Neural cell (in vitro differentiated cells): ENCODE data around the gene ZNF701. TPM values are rescaled to one million over a fixed set of nuclear protein-coding genes. Genes with fewer than 3 reads are reported as not detected.
"Not testable (repeated sequence)": the region's sequence is repeated elsewhere in the genome, so short reads cannot be mapped to it uniquely, and the experiment has no call there.

Experiments
- H2AFZ ChIP-seq: fragments of 200-600, 300-800 bp; sonication (generic), shearing (Covaris generic); 2 replicates; pipeline ENCODE4 v1.6.0; 2014; ENCODE audit warnings: low read depth, mild to moderate bottlenecking, antibody characterized with exemption, low read length, moderate library complexity
- H3F3A ChIP-seq: fragments of 200-600 bp; shearing (Covaris generic); 2 replicates; pipeline ENCODE4 v1.6.1; 2016; ENCODE audit warnings: mild to moderate bottlenecking, moderate library complexity, mixed read lengths, antibody characterized with exemption, low read length; ENCODE audit not compliant: insufficient read depth, poor library complexity, severe bottlenecking
- H3K27ac ChIP-seq: fragments of 200-600, 300-800 bp; sonication (generic), shearing (Covaris generic); 2 replicates; pipeline ENCODE4 v1.5.1; 2014; ENCODE audit warnings: mild to moderate bottlenecking, low read length, moderate library complexity
- H3K27me3 ChIP-seq: fragments of 300-800, 200-600 bp; sonication (generic), shearing (Covaris generic); 2 replicates; pipeline ENCODE4 v1.6.0; 2014; ENCODE audit warnings: mild to moderate bottlenecking, low read depth, low read length, moderate library complexity; ENCODE audit not compliant: insufficient read depth
- H3K36me3 ChIP-seq: fragments of 300-800, 200-600 bp; sonication (generic), shearing (Covaris generic); 2 replicates; pipeline ENCODE4 v1.5.1; 2014; ENCODE audit warnings: mild to moderate bottlenecking, antibody characterized with exemption, low read length, moderate library complexity; ENCODE audit not compliant: insufficient read depth
- H3K4me2 ChIP-seq: fragments of 300-800, 200-600 bp; sonication (generic), shearing (Covaris generic); 2 replicates; pipeline ENCODE4 v1.6.0; 2014; ENCODE audit warnings: mild to moderate bottlenecking, low read length
- H3K4me3 ChIP-seq: fragments of 300-800, 200-600 bp; sonication (generic), shearing (Covaris generic); 2 replicates; pipeline ENCODE4 v1.5.1; 2014; ENCODE audit warnings: mild to moderate bottlenecking, low read length, moderate library complexity
- H3K79me2 ChIP-seq: fragments of 200-600 bp; shearing (Covaris generic); replicated peaks from 2 replicates; pipeline ENCODE4 v1.6.0; 2014; ENCODE audit warnings: mild to moderate bottlenecking, low read length, moderate library complexity; ENCODE audit not compliant: insufficient read depth
- H3K9ac ChIP-seq: fragments of 300-800, 200-600 bp; sonication (generic), shearing (Covaris generic); 2 replicates; pipeline ENCODE4 v1.6.1; 2016; ENCODE audit warnings: mild to moderate bottlenecking, low read length, mixed read lengths
- H3K9me2 ChIP-seq: fragments of 200-600 bp; shearing (Covaris generic); 2 replicates; pipeline ENCODE4 v1.6.1; 2016; ENCODE audit warnings: mild to moderate bottlenecking, low read length, mixed read lengths; ENCODE audit not compliant: insufficient read depth
- H3K9me3 ChIP-seq: fragments of 200-600, 300-800 bp; sonication (generic), shearing (Covaris generic); 2 replicates; pipeline ENCODE4 v1.6.1; 2016; ENCODE audit warnings: mild to moderate bottlenecking, mixed run types, low read length, moderate library complexity, mixed read lengths
- H4K20me1 ChIP-seq: fragments of 200-600 bp; shearing (Covaris generic); 2 replicates; pipeline ENCODE4 v1.6.1; 2016; ENCODE audit warnings: mild to moderate bottlenecking, mixed run types; ENCODE audit not compliant: insufficient read depth
- CTCF ChIP-seq: fragments of 450-650 bp; IDR thresholded peaks from 2 replicates; pipeline ENCODE4 v1.5.1; 2014; ENCODE audit warnings: antibody characterized with exemption, mild to moderate bottlenecking, moderate library complexity; ENCODE audit not compliant: poor library complexity, severe bottlenecking
- EP300 ChIP-seq: fragments of 450-650 bp; conservative IDR thresholded peaks from 2 replicates; pipeline ENCODE4 v1.6.1; 2014; ENCODE audit warnings: antibody characterized with exemption, mild to moderate bottlenecking, moderate library complexity; ENCODE audit not compliant: poor library complexity, severe bottlenecking
- EZH2 ChIP-seq: fragments of 200-600, 300-800 bp; shearing (Covaris generic), sonication (generic); IDR thresholded peaks from 2 replicates; pipeline ENCODE4 v1.6.1; 2014; ENCODE audit warnings: antibody characterized with exemption, low read length, borderline replicate concordance, mild to moderate bottlenecking; ENCODE audit not compliant: insufficient read depth, poor library complexity, severe bottlenecking
- MXI1 ChIP-seq: fragments of 450-650 bp; conservative IDR thresholded peaks from 2 replicates; pipeline ENCODE4 v1.6.1; 2014; ENCODE audit warnings: antibody characterized with exemption, mild to moderate bottlenecking; ENCODE audit not compliant: poor library complexity, severe bottlenecking
- POLR2AphosphoS5 ChIP-seq: IDR thresholded peaks from 2 replicates; pipeline ENCODE4 v1.6.1; 2012
- RAD21 ChIP-seq: fragments of 450-650 bp; conservative IDR thresholded peaks from 2 replicates; pipeline ENCODE4 v1.6.1; 2014; ENCODE audit warnings: antibody characterized with exemption, mild to moderate bottlenecking, moderate library complexity
- REST ChIP-seq: IDR thresholded peaks from 2 replicates; pipeline ENCODE4 v1.6.1; 2012; ENCODE audit warnings: borderline replicate concordance
- SMC3 ChIP-seq: fragments of 450-650 bp; conservative IDR thresholded peaks from 2 replicates; pipeline ENCODE4 v1.6.1; 2014; ENCODE audit warnings: antibody characterized with exemption, mild to moderate bottlenecking, moderate library complexity; ENCODE audit not compliant: poor library complexity
- TAF1 ChIP-seq: IDR thresholded peaks from 2 replicates; pipeline ENCODE4 v1.6.1; 2012; ENCODE audit warnings: low read depth
- polyA plus RNA-seq: library from polyadenylated mRNA; depleted of rRNA; stranded (reverse); fragments of >200 nt; gene quantifications from 2 replicates; pipeline ENCODE4 v1.2.3, GENCODE V29; 2014

ZNF701 gene
- polyA plus RNA-seq, 1 donor from 2014 or later, result 8.0 TPM

- no peak overlapping the region for H3K9ac ChIP-seq
- no peak overlapping the region for H3K27ac ChIP-seq
- no peaks in the 10 kb centered on the region for H3K9me2 ChIP-seq
- H4K20me1 ChIP-seq, result no peaks in the 10 kb centered on the region
- peaks cover 7% of the 10 kb centered on the region for H3K27me3 ChIP-seq
- H3K9me3 ChIP-seq, result no peaks in the 10 kb centered on the region
- TF ChIP-seq EZH2, result no peak
- TF ChIP-seq TAF1, result no peak
- TF ChIP-seq REST, result no peak
- no peak for TF ChIP-seq MXI1
- no peak for TF ChIP-seq RAD21
- TF ChIP-seq SMC3, result no peak
- no peak for TF ChIP-seq EP300
- no peak for TF ChIP-seq POLR2AphosphoS5
- no peak for TF ChIP-seq CTCF
- no peak overlapping the region for H2AFZ ChIP-seq
- H3K36me3 ChIP-seq, result no peaks in the 10 kb centered on the region
- no peaks in the 10 kb centered on the region for H3F3A ChIP-seq
- peak overlapping the region; percentile 65 for H3K4me3 ChIP-seq
- H3K4me2 ChIP-seq, result no peak overlapping the region
- no peaks in the 10 kb centered on the region for H3K79me2 ChIP-seq
Measured at GRCh38 chr19:52536448-52536800, 33.7 kb upstream of the ZNF701 start.

- not testable (repeated sequence) for H3K79me2 ChIP-seq, H2AFZ ChIP-seq, H3K36me3 ChIP-seq, H3K9me3 ChIP-seq, H3F3A ChIP-seq, H3K4me3 ChIP-seq, H4K20me1 ChIP-seq, H3K27ac ChIP-seq, H3K9me2 ChIP-seq, H3K27me3 ChIP-seq, H3K9ac ChIP-seq, H3K4me2 ChIP-seq
Measured at GRCh38 chr19:52538815-52539214, 31.3 kb upstream of the ZNF701 start.

GRCh38 chr19:52541176-52541575, 28.9 kb upstream of the ZNF701 start:
- H3K36me3 ChIP-seq, H3K27me3 ChIP-seq, H3K27ac ChIP-seq, H3K4me3 ChIP-seq, H3K4me2 ChIP-seq, H2AFZ ChIP-seq, H3F3A ChIP-seq, H3K9me3 ChIP-seq, H3K9me2 ChIP-seq, H3K9ac ChIP-seq, H4K20me1 ChIP-seq, H3K79me2 ChIP-seq: not testable (repeated sequence)
